Gastroesophageal sphincter (tissue), 4 donors: ENCODE data around the gene KIFAP3. TPM values are rescaled to one million over a fixed set of nuclear protein-coding genes. Genes with fewer than 3 reads are reported as not detected.
A peak's percentile ranks its signal among the peaks of the same experiment; 100 is the strongest.

Experiments
- ATAC-seq: fragments of 150-250 bp; one replicate; pipeline ENCODE4 v1.9.1; 2016; ENCODE audit warnings: mild to moderate bottlenecking, moderate library complexity
- H3K27ac ChIP-seq, 4 donors: fragments of 200-600 bp; sonication (generic) in 3 of 4; 1 replicate in 3 of 4; 2 replicates in 1 of 4; pipeline ENCODE4 v1.5.1; 2016 to 2019
- H3K27me3 ChIP-seq: fragments of 200-600 bp; sonication (generic); one replicate; pipeline ENCODE4 v1.5.1; 2019
- H3K36me3 ChIP-seq, 2 donors: fragments of 200-600 bp; sonication (generic); one replicate each; pipeline ENCODE4 v1.5.1; 2019; ENCODE audit warnings: control low read depth in 1 of 2
- H3K4me1 ChIP-seq, 3 donors: fragments of 200-600 bp; sonication (generic); 1 replicate in 2 of 3; 2 replicates in 1 of 3; pipeline ENCODE4 v1.5.1; 2016 to 2019; ENCODE audit warnings: control low read depth in 2 of 3
- H3K4me3 ChIP-seq, 2 donors: fragments of 200-600 bp; sonication (generic); one replicate each; pipeline ENCODE4 v1.5.1; 2019; ENCODE audit warnings: mild to moderate bottlenecking in 1 of 2, moderate library complexity in 1 of 2
- H3K9me3 ChIP-seq, 3 donors: fragments of 200-600 bp; sonication (generic); one replicate each; pipeline ENCODE4 v1.5.1; 2017 to 2019; ENCODE audit warnings: control low read depth in 2 of 3
- EP300 ChIP-seq: sonication (generic); formaldehyde crosslinking; IDR thresholded peaks from one replicate; pipeline ENCODE4 v1.6.1; 2017; ENCODE audit warnings: antibody characterized with exemption, mild to moderate bottlenecking
- POLR2A ChIP-seq, 2 donors: fragments of 450-650 bp; IDR thresholded peaks; one replicate each; pipeline ENCODE4 v1.6.1; 2017; ENCODE audit warnings: antibody characterized with exemption in 2 of 2, mild to moderate bottlenecking in 2 of 2, moderate library complexity in 1 of 2
- POLR2AphosphoS5 ChIP-seq: sonication (generic); formaldehyde crosslinking; IDR thresholded peaks from one replicate; pipeline ENCODE4 v1.6.1; 2017; ENCODE audit warnings: antibody characterized with exemption
- whole genome bisulfite sequencing, 2 donors: methylation state at CpG; one replicate each; pipeline ENCODE4 v1.1.5; 2018; ENCODE audit warnings: low coverage in 1 of 2; 5-methylcytosine and 5-hydroxymethylcytosine counted together
- total RNA-seq, 4 donors: library from RNA; depleted of rRNA; stranded (reverse); fragments of >200 nt; gene quantifications; one replicate each; pipeline ENCODE4 v1.1.0, GENCODE V29; 2016
- TF ChIP-seq, protein P1 (sequence below), 4 experiments: fragments of 200-600 bp in 2 of 4; fragments of 450-650 bp in 2 of 4; sonication (generic) in 1 of 4; IDR thresholded peaks; one replicate each; pipeline ENCODE4 v1.5.1; 2017 to 2019; ENCODE audit warnings: antibody characterized with exemption in 4 of 4, mild to moderate bottlenecking in 2 of 4, moderate library complexity in 2 of 4

The KIFAP3 gene
- total RNA-seq, 4 donors from 2014 or later, result 25.5 to 42.9 (median 36.6) TPM

GRCh38 chr1:169999761-170000160, 74.7 kb downstream of the KIFAP3 start:
- ATAC-seq, result no peak
- Histone ChIP-seq H3K36me3 (peaks cover 0 to 16% of the 10 kb centered on the region in 2 donors), H3K27ac (peak overlapping the region in 1 of 4 donors; percentile 38), H3K27me3 (no peaks in the 10 kb centered on the region), H3K4me1 (peaks cover 0 to 9% (median 0%) of the 10 kb centered on the region in 3 donors), H3K9me3 (no peaks in the 10 kb centered on the region), H3K4me3 (no peak overlapping the region)
- TF ChIP-seq POLR2A (IDR thresholded peaks at IDR 0.05), result no peak
- TF ChIP-seq POLR2AphosphoS5, result no peak
- TF ChIP-seq, protein P1, sequence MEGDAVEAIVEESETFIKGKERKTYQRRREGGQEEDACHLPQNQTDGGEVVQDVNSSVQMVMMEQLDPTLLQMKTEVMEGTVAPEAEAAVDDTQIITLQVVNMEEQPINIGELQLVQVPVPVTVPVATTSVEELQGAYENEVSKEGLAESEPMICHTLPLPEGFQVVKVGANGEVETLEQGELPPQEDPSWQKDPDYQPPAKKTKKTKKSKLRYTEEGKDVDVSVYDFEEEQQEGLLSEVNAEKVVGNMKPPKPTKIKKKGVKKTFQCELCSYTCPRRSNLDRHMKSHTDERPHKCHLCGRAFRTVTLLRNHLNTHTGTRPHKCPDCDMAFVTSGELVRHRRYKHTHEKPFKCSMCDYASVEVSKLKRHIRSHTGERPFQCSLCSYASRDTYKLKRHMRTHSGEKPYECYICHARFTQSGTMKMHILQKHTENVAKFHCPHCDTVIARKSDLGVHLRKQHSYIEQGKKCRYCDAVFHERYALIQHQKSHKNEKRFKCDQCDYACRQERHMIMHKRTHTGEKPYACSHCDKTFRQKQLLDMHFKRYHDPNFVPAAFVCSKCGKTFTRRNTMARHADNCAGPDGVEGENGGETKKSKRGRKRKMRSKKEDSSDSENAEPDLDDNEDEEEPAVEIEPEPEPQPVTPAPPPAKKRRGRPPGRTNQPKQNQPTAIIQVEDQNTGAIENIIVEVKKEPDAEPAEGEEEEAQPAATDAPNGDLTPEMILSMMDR (IDR thresholded peaks at IDR 0.05), result no peak
- no peak for TF ChIP-seq EP300
- 59 to 64% methylated on average over 2 of the region's 2 CpGs for WGBS, 2 donors

- peak overlapping the region in 1 of 4 donors; percentile 38 for H3K27ac ChIP-seq
- ATAC-seq, result no peak
- WGBS, 2 donors, result 14 to 52% methylated on average over 3 to 4 of the region's 4 CpGs
- peaks cover 0 to 9% (median 0%) of the 10 kb centered on the region in 3 donors for H3K4me1 ChIP-seq
- H3K27me3 ChIP-seq, result no peaks in the 10 kb centered on the region
- no peak overlapping the region for H3K4me3 ChIP-seq
- TF ChIP-seq, protein P1 (IDR thresholded peaks at IDR 0.05), result no peak
- no peak for TF ChIP-seq POLR2A (IDR thresholded peaks at IDR 0.05)
- no peak for TF ChIP-seq EP300
- TF ChIP-seq POLR2AphosphoS5, result peak; percentile 7
- peaks cover 0 to 16% of the 10 kb centered on the region in 2 donors for H3K36me3 ChIP-seq
- no peaks in the 10 kb centered on the region for H3K9me3 ChIP-seq
These were observed 75.2 kb downstream of the KIFAP3 start for GRCh38 chr1:169999331-169999741.

- peaks cover 0 to 21% of the 10 kb centered on the region in 2 donors for H3K36me3 ChIP-seq
- ATAC-seq, result no peak
- H3K27me3 ChIP-seq, result no peaks in the 10 kb centered on the region
- H3K27ac ChIP-seq, result no peak overlapping the region
- TF ChIP-seq, protein P1 (IDR thresholded peaks at IDR 0.05), result no peak
- TF ChIP-seq POLR2AphosphoS5 (no peak), EP300 (no peak), POLR2A (IDR thresholded peaks at IDR 0.05) (no peak)
- WGBS, 2 donors, result 66 to 71% methylated on average over 2 of the region's 2 CpGs
- no peak overlapping the region for H3K4me3 ChIP-seq
- H3K9me3 ChIP-seq, result no peaks in the 10 kb centered on the region
- peaks cover 0 to 9% (median 0%) of the 10 kb centered on the region in 3 donors for H3K4me1 ChIP-seq
These were observed 78.5 kb downstream of the KIFAP3 start for GRCh38 chr1:169995993-169996392.

GRCh38 chr1:169989246-169989645, 85.2 kb downstream of the KIFAP3 start:
- peaks cover 0 to 15% of the 10 kb centered on the region in 2 donors for H3K36me3 ChIP-seq
- WGBS, 2 donors, result 43 to 48% methylated on average over 2 of the region's 2 CpGs
- ATAC-seq, result no peak
- no peak for TF ChIP-seq POLR2AphosphoS5
- TF ChIP-seq EP300, result no peak
- TF ChIP-seq POLR2A (IDR thresholded peaks at IDR 0.05), result no peak
- TF ChIP-seq, protein P1 (IDR thresholded peaks at IDR 0.05), result no peak
- H3K4me3 ChIP-seq, result no peak overlapping the region
- H3K9me3 ChIP-seq, result no peaks in the 10 kb centered on the region
- no peaks in the 10 kb centered on the region for H3K27me3 ChIP-seq
- no peak overlapping the region for H3K27ac ChIP-seq
- H3K4me1 ChIP-seq, result peaks cover 0 to 9% (median 0%) of the 10 kb centered on the region in 3 donors

GRCh38 chr1:169985757-169986156, 88.7 kb downstream of the KIFAP3 start:
- H3K4me3 ChIP-seq, result no peak overlapping the region
- H3K36me3 ChIP-seq, result peaks cover 0 to 33% of the 10 kb centered on the region in 2 donors
- WGBS, 2 donors, result 82 to 100% methylated on average over 1 of the region's 1 CpG
- H3K27ac ChIP-seq, result no peak overlapping the region
- H3K4me1 ChIP-seq, result peaks cover 0 to 9% (median 0%) of the 10 kb centered on the region in 3 donors
- no peaks in the 10 kb centered on the region for H3K9me3 ChIP-seq
- ATAC-seq, result no peak
- TF ChIP-seq, protein P1 (IDR thresholded peaks at IDR 0.05), result no peak
- no peak for TF ChIP-seq POLR2A (IDR thresholded peaks at IDR 0.05)
- no peak for TF ChIP-seq POLR2AphosphoS5
- TF ChIP-seq EP300, result no peak
- no peaks in the 10 kb centered on the region for H3K27me3 ChIP-seq
